Measurements from ENCODE around the gene SMIM35. TPM values are rescaled to one million over a fixed set of nuclear protein-coding genes. Genes with fewer than 3 reads are reported as not detected.

SMIM35 gene
- total RNA-seq, 1 experiment from 2014 or later, result not detected

- Mint-ChIP-seq H3K9me3 (no peaks in the 10 kb centered on the region), H3K27me3 (ENCODE audit: low read depth) (no peaks in the 10 kb centered on the region), H3K36me3 (no peaks in the 10 kb centered on the region), H3K27ac (no peak overlapping the region), H3K4me1 (peaks cover 31% of the 10 kb centered on the region), H3K4me3 (no peak overlapping the region)
- no peak for ATAC-seq
- ChIA-PET POLR2A (no interaction called here), CTCF (interaction anchor here (0.7 to 2.8 kb wide), 3 partner anchors 11 to 133 kb away, joined by 3 to 11 read pairs (median 9); no protein-coding TSS in a partner anchor)
- TF ChIP-seq, protein P1, sequence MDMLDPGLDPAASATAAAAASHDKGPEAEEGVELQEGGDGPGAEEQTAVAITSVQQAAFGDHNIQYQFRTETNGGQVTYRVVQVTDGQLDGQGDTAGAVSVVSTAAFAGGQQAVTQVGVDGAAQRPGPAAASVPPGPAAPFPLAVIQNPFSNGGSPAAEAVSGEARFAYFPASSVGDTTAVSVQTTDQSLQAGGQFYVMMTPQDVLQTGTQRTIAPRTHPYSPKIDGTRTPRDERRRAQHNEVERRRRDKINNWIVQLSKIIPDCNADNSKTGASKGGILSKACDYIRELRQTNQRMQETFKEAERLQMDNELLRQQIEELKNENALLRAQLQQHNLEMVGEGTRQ (CRISPR knock-in tag; IDR thresholded peaks at IDR 0.05), result no peak
- TF ChIP-seq MYBL2 (CRISPR knock-in tag; IDR thresholded peaks at IDR 0.05), result no peak
- no peak for TF ChIP-seq CDX4 (CRISPR knock-in tag; IDR thresholded peaks at IDR 0.05; ENCODE audit: borderline replicate concordance)
- TF ChIP-seq GABPB1 (CRISPR knock-in tag; IDR thresholded peaks at IDR 0.05), result no peak
- TF ChIP-seq CTCF (IDR thresholded peaks at IDR 0.05), result no peak
- no peak for TF ChIP-seq ELF4 (CRISPR knock-in tag; IDR thresholded peaks at IDR 0.05; ENCODE audit: low read depth)
- TF ChIP-seq RORB (CRISPR knock-in tag; IDR thresholded peaks at IDR 0.05), result no peak
- TF ChIP-seq ZNF317 (CRISPR knock-in tag; IDR thresholded peaks at IDR 0.05; ENCODE audit: borderline replicate concordance, low read depth), result no peak
- TF ChIP-seq HMGA2 (CRISPR knock-in tag; IDR thresholded peaks at IDR 0.05), result no peak
- TF ChIP-seq, protein P2, sequence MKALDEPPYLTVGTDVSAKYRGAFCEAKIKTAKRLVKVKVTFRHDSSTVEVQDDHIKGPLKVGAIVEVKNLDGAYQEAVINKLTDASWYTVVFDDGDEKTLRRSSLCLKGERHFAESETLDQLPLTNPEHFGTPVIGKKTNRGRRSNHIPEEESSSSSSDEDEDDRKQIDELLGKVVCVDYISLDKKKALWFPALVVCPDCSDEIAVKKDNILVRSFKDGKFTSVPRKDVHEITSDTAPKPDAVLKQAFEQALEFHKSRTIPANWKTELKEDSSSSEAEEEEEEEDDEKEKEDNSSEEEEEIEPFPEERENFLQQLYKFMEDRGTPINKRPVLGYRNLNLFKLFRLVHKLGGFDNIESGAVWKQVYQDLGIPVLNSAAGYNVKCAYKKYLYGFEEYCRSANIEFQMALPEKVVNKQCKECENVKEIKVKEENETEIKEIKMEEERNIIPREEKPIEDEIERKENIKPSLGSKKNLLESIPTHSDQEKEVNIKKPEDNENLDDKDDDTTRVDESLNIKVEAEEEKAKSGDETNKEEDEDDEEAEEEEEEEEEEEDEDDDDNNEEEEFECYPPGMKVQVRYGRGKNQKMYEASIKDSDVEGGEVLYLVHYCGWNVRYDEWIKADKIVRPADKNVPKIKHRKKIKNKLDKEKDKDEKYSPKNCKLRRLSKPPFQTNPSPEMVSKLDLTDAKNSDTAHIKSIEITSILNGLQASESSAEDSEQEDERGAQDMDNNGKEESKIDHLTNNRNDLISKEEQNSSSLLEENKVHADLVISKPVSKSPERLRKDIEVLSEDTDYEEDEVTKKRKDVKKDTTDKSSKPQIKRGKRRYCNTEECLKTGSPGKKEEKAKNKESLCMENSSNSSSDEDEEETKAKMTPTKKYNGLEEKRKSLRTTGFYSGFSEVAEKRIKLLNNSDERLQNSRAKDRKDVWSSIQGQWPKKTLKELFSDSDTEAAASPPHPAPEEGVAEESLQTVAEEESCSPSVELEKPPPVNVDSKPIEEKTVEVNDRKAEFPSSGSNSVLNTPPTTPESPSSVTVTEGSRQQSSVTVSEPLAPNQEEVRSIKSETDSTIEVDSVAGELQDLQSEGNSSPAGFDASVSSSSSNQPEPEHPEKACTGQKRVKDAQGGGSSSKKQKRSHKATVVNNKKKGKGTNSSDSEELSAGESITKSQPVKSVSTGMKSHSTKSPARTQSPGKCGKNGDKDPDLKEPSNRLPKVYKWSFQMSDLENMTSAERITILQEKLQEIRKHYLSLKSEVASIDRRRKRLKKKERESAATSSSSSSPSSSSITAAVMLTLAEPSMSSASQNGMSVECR (CRISPR knock-in tag; IDR thresholded peaks at IDR 0.05; ENCODE audit: borderline replicate concordance), result no peak
- TF ChIP-seq, protein P3, sequence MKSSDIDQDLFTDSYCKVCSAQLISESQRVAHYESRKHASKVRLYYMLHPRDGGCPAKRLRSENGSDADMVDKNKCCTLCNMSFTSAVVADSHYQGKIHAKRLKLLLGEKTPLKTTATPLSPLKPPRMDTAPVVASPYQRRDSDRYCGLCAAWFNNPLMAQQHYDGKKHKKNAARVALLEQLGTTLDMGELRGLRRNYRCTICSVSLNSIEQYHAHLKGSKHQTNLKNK (CRISPR knock-in tag; IDR thresholded peaks at IDR 0.05), result no peak
- DNase-seq (ENCODE audit: low spot score), result no peak
Observed at GRCh38 chr11:118079491-118079890, 7.3 kb downstream of the SMIM35 start.

- Mint-ChIP-seq H3K4me3 (no peak overlapping the region), H3K27me3 (ENCODE audit: low read depth) (no peaks in the 10 kb centered on the region), H3K9me3 (no peaks in the 10 kb centered on the region), H3K27ac (no peak overlapping the region), H3K36me3 (no peaks in the 10 kb centered on the region), H3K4me1 (peaks cover 31% of the 10 kb centered on the region)
- ATAC-seq (no peak), DNase-seq (ENCODE audit: low spot score) (no peak)
- ChIA-PET CTCF (interaction anchor here (0.9 to 2.8 kb wide), 3 partner anchors 35 to 132 kb away, joined by 3 to 11 read pairs (median 9); no protein-coding TSS in a partner anchor), POLR2A (no interaction called here)
- no peak for TF ChIP-seq TP53 (CRISPR knock-in tag; IDR thresholded peaks at IDR 0.05)
- no peak for TF ChIP-seq ZNF232 (CRISPR knock-in tag; IDR thresholded peaks at IDR 0.05)
- TF ChIP-seq FOXK1 (CRISPR knock-in tag; IDR thresholded peaks at IDR 0.05), result no peak
- TF ChIP-seq CREB1 (CRISPR knock-in tag; IDR thresholded peaks at IDR 0.05), result no peak
- TF ChIP-seq AFF4 (CRISPR knock-in tag; IDR thresholded peaks at IDR 0.05; ENCODE audit: borderline replicate concordance), result no peak
- no peak for TF ChIP-seq ZNF317 (CRISPR knock-in tag; IDR thresholded peaks at IDR 0.05; ENCODE audit: borderline replicate concordance, low read depth)
- no peak for TF ChIP-seq USF1 (CRISPR knock-in tag; IDR thresholded peaks at IDR 0.05)
- no peak for TF ChIP-seq KAT7 (CRISPR knock-in tag; IDR thresholded peaks at IDR 0.05; ENCODE audit: borderline replicate concordance)
Observed at GRCh38 chr11:118078911-118079411, 7.8 kb downstream of the SMIM35 start.
